M059J (cell line): ENCODE data around the gene WRAP73. TPM values are rescaled to one million over a fixed set of nuclear protein-coding genes. Genes with fewer than 3 reads are reported as not detected.

ENCODE experiments used
- DNase-seq: peaks from one replicate; pipeline ENCODE4 v3.0.0-alpha.2; 2012; ENCODE audit warnings: low read depth
- total RNA-seq: library from RNA; depleted of rRNA; stranded (reverse); fragments of >200 nt; shearing (Covaris generic); gene quantifications from 2 replicates; pipeline ENCODE4 v1.2.3, GENCODE V29; 2014

Gene WRAP73
- total RNA-seq, 1 experiment from 2014 or later = 18.8 TPM

DNA sequence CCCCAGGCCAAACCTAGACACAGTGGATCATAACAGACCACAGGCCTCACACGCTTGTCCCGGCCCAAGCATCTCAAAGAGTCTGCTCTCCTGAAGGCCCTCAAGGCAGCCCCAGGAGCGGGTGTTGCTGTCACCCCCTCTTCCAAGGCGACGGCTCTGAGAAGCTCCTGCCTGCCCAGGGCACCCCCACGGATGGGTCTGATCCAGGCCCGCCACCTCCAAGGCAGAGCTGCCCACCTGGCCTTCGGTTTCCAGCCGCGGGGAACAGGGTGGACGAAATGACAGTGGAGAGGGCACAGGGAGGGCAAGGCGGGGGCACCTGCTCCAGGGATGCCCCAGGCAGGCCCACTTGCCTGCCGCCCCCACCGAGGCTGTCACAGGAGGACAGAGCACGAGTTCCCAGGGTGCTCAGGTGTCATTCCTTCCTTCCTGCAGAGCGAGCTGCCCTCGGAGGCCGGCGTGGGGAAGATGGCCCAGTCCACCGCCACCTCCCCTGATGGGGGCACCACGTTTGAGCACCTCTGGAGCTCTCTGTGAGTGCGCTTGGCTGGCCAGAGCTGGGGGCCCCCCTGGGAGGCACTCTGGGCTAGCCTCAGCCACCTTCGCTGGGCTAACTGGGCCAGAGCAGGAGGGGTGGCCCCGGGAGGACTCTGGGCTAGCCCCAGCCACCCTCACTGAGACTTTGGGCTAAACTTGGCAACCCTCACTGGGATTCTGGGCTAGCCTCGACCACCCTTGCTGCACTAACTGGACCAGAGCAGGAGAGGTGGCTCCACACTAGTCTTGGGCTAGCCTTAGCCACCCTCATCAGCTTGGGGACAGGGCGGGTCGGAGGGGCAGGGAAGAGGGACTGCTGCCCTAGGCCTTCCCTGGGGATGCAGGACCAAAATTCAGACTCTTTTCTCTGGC, 32.2 kb upstream of the WRAP73 start:
- no peak for DNase-seq

DNA sequence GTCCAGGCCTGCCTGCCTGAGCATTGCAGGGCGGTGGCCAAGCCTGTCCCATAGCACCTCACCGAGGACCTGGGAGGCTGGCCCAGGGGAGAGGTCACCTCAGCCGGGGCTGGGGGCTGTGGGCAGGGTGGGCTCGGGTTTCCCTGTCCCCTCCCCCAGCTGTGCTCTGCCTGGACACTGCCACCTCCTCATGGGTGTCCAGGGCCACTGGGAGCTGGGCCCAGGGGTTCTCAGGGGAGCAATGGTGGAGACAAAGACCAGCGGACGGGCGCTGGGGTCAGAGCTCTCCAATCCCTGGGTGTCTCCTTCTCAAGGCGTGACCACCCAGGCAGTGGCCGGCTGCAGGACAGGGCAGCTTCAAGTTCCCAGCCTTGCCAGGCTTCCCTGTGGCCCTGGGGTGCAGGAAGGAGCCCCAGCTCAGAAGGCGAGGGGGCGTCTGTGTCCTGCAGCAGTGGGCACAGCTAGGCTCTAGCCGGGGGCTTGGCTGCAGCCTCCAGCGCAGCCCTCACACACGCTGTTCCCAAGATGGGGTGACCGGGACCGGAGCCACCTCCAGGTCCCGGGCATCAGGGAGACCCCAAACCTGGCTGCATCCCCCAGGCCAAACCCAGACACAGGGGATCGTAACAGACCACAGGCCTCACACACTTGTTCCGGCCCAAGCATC, 31.5 kb upstream of the WRAP73 start:
- DNase-seq = no peak

DNA sequence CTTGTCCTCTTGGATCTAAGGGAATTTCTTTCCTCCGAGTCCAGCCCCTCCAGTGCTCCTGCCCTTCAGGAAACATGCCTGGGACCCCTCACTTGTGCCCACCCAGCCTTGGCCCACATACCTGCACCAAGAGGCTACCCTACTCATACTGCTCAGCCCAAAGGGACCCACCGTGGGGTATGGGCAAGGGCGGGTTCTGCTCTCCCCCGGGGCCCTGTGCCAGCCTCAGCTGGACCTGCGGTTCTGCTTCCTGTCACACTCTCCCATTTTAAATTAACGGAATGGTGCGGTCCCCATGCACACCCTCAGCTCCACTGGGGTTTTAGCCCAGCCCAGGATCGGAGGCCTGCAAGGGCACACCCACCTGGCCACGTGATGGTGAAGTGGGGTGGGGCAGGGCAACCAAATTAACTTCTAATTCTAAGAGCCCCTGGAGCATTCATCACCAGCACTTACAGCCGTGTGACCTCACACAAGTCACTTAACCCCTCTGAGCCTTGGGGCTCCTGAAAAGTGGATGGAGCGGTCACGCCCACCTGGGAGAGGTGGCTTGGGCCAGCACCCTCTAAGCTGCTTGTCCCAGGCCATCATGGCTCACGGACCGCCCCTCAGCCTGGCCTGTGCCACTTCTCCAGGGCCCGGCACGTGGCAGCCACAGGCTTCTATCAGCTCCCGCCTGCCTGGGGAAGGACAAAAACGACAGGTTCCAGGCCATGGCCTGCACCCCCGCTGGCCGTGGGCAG, 30.8 kb upstream of the WRAP73 start:
- DNase-seq = no peak

- DNase-seq = no peak
These were observed 30.0 kb upstream of the WRAP73 start for GRCh38 chr1:3679799-3680453.

DNA sequence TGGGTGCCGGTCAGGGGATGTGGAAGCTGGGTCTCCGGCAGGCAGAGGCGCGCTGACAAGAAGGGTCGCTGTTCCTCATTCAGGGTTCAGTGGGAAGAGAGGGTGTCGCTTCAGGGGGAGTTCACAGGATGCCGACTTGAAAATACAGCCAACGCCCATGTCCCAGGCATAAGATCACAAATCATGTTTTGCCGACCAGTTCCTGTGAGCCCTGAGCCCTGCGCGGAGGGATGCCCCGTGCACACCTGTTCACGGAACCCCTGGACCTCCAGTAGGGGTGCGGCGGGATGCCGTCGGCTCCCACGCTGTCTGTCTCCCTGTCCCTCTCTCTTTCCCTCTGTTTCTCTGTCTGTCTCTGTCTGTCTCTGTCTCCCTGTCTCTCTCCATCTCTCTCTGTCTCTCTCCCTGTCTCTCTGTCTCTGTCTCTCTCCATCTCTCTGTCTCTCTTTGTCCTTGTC, 29.2 kb upstream of the WRAP73 start:
- DNase-seq = no peak

- DNase-seq = no peak
These were observed 28.6 kb upstream of the WRAP73 start for GRCh38 chr1:3678361-3679097.

DNA sequence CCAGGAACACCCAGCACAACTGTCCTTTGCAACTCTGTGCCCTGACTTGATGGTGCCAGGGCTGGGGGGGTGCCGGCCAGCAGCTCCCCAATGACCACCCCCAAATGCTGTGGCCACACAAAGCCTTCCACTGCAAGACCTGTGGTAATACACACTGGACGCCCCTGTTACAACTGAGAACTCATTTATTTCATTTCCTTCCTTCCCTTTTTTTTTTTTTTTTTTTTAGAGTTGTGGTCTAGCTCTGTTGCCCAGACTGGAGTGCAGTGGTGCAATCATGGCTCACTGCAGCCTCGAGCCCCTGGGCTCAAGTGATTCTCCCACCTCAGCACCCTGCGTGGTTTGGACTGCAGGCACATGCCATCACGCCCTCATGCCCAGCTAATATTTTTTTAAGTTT, 27.6 kb upstream of the WRAP73 start:
- DNase-seq = no peak

GRCh38 chr1:3676581-3677470, 26.9 kb upstream of the WRAP73 start:
- no peak for DNase-seq

GRCh38 chr1:3675436-3675835, 25.5 kb upstream of the WRAP73 start:
- DNase-seq = no peak

DNA sequence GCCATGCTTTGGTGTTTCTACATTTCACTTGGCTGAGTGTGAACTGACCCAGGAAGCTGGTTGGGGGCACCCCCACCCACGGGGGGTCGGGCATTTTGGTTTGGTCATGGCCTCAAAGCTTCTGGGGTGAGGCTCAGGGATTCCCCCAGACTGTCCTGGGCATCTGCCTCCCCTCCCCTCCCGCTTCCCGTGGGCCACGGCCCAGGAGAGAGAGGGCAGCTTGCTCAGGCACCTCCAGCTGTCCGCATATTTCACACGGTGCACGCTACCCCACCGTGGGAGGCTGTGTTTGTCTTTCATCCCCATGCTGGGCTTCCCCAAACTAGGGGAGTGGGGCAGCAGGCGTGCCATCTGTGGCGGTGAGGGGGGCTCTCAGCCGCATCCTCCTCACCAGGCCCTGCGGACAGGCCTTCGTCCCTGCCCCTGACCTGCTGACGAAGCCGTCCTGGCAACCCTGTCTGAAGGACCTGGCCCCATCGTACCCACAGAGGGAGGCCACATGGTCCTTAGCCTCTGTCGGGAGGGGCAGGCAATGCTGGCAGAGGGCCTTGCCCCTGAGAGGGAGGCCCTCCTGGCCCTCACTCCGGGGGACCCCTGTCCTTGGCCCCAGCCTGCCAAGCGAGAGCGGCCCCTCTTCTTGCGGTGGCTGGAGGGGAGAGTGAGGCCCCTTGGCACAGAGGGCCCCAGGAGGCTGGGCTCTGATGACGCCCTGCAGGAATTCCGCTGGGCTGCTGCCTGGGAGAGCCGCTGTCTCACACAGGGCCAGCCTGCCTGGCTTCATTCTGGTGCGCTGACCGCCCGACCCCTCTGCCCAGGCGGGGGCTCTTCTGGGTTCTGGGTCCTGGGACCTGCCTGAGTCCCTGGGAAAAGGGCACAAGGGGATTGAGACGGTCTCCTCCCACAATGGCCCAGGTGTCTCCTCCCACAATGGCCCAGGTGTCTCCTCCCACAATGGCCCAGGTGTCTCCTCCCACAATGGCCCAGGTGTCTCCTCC, 24.5 kb upstream of the WRAP73 start:
- no peak for DNase-seq

GRCh38 chr1:3673381-3674099, 23.6 kb upstream of the WRAP73 start:
- no peak for DNase-seq

DNA sequence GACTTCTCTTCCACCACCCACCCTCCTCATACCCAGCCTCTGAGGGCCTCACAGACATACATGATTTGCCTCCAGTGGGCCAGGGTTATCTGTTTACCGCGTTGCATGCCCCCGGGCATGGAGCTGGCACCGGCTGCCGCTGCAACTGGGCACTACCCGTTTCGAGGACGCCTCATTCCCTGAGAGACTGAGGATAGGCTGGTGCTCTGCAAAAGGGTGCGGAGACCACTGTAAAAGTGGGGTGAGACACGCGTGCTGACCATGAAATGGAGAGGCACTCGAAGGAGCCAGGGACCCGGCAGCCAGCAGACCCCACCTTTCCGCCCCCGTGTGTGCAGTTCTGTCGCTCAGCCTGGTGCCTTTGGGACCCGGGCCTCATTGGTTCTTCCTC, 23.1 kb upstream of the WRAP73 start:
- no peak for DNase-seq

GRCh38 chr1:3672231-3672970, 22.5 kb upstream of the WRAP73 start:
- DNase-seq = no peak

DNA sequence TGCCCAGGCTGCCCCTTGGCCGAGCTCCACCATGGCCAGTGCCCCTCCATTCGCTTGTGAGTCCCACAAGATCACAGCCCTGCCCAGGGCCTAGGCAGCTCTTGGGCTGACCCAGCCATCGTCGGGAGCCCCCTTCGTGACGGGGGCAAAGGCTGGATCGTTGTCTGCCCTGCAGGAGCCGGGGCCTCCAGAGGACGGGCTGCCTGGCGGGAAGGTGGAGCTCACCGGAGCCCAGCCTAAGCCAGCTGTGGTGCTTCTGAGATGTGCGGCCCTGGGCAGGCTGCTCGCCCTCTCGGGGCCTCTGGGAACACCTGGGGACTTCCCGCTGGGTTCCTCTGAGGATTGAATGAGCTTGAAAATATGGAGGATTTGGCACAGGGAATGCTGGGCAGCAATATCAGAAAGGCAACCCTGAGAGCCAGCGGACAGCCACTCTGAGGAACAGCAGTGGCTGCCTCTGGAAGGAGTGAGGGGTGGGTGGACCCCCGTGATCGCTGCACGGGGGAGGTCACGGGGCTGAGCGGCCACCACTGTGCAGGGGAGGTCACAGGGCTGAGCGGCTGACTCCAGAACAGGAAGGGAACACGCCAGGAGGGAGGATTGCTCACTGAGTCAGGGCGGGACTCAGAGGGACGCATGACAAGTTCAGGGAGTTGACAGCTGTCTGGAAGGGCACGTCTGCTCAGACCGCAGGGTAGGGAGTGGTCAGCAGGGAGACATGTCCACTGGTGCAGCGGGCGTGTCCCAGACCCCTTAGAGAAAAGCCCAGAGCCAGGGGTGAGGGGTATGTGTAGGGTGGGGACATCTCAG, 21.7 kb upstream of the WRAP73 start:
- peak; percentile 47 for DNase-seq

GRCh38 chr1:3670823-3671265, 20.9 kb upstream of the WRAP73 start:
- no peak for DNase-seq

- no peak for DNase-seq
These were observed 20.1 kb upstream of the WRAP73 start for GRCh38 chr1:3669971-3670431.
